MM.1S (cell line): ENCODE data around the gene CCDC54.

Source experiments
- EZH2 ChIP-seq: fragments of 300-600 bp; sonication (generic); optimal IDR thresholded peaks from 2 replicates; pipeline ENCODE3; 2017; ENCODE audit warnings: low read depth, mild to moderate bottlenecking, antibody characterized with exemption, low read length, mixed read lengths
- EZH2phosphoT487 ChIP-seq: fragments of 300-600 bp; sonication (generic); IDR thresholded peaks from 2 replicates; pipeline ENCODE4 v1.6.1; 2018; ENCODE audit warnings: antibody characterized with exemption, low read length
- TF ChIP-seq, protein P1 (sequence below): fragments of 300-600 bp; sonication (generic); IDR thresholded peaks from 2 replicates; pipeline ENCODE4 v1.5.1; 2016; ENCODE audit warnings: antibody characterized with exemption, low read length, mixed read lengths

- TF ChIP-seq, protein P1, sequence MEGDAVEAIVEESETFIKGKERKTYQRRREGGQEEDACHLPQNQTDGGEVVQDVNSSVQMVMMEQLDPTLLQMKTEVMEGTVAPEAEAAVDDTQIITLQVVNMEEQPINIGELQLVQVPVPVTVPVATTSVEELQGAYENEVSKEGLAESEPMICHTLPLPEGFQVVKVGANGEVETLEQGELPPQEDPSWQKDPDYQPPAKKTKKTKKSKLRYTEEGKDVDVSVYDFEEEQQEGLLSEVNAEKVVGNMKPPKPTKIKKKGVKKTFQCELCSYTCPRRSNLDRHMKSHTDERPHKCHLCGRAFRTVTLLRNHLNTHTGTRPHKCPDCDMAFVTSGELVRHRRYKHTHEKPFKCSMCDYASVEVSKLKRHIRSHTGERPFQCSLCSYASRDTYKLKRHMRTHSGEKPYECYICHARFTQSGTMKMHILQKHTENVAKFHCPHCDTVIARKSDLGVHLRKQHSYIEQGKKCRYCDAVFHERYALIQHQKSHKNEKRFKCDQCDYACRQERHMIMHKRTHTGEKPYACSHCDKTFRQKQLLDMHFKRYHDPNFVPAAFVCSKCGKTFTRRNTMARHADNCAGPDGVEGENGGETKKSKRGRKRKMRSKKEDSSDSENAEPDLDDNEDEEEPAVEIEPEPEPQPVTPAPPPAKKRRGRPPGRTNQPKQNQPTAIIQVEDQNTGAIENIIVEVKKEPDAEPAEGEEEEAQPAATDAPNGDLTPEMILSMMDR, result no peak
- TF ChIP-seq EZH2 (no peak), EZH2phosphoT487 (no peak)
Measured at GRCh38 chr3:107411779-107412178, 34.5 kb downstream of the CCDC54 start.
